ENCODE results near the gene FAM227A.
A peak's percentile ranks its signal among the peaks of the same experiment; 100 is the strongest.

The FAM227A gene

GRCh38 chr22:38656256-38657044 is at the start of gene FAM227A, which contains the start of gene CBY1:
FAM227A (minus strand) TSS chr22:38656392; CDS start chr22:38650168, 6,224 bp downstream.
CBY1 (plus strand) TSS chr22:38656638; CDS start chr22:38668055, 11,417 bp downstream.
- DNase-seq (ENCODE audit: low read depth, low spot score) = peak; percentile 83
- Histone ChIP-seq H3K27ac (ENCODE audit: low read length) (no peak within 1 kb of the TSS), H3K36me3 (ENCODE audit: control insufficient read depth, insufficient read depth, low read length) (no peaks in the 10 kb centered on the region), H3K27me3 (ENCODE audit: control insufficient read depth, insufficient read depth, low read length) (no peaks in the 10 kb centered on the region), H3K9me3 (ENCODE audit: control insufficient read depth, insufficient read depth, low read length) (no peaks in the 10 kb centered on the region), H3K4me1 (ENCODE audit: control insufficient read depth, insufficient read depth, low read length) (no peaks in the 10 kb centered on the region), H3K4me3 (ENCODE audit: low read length) (peak within 1 kb of the TSS; percentile 68)
- WGBS (ENCODE audit: insufficient coverage, insufficient read length) = no CpG with 5 or more reads among the region's 66 CpGs

- Histone ChIP-seq H3K4me1 (ENCODE audit: control insufficient read depth, insufficient read depth, low read length) (peaks cover 2% of the 10 kb centered on the region; the same call in 1 of the 2 replicates), H3K4me3 (ENCODE audit: low read length) (peak within 1 kb of the TSS; percentile 98), H3K36me3 (ENCODE audit: control insufficient read depth, insufficient read depth, low read length) (no peaks in the 10 kb centered on the region), H3K9me3 (ENCODE audit: control insufficient read depth, insufficient read depth, low read length) (no peaks in the 10 kb centered on the region), H3K27ac (ENCODE audit: low read length) (no peak within 1 kb of the TSS), H3K27me3 (ENCODE audit: control insufficient read depth, insufficient read depth, low read length) (no peaks in the 10 kb centered on the region)
- DNase-seq (ENCODE audit: low read depth, low spot score) = peak; percentile 100
- no CpG with 5 or more reads among the region's 55 CpGs for WGBS (ENCODE audit: insufficient coverage, insufficient read length)
Measured at GRCh38 chr22:38705235-38706100, 49.3 kb upstream of the FAM227A start, which contains the start of gene GTPBP1. GTPBP1 (plus strand) TSS chr22:38705944; CDS start chr22:38705956, 12 bp downstream.

- DNase-seq (ENCODE audit: low read depth, low spot score) = no peak
- Histone ChIP-seq H3K9me3 (ENCODE audit: control insufficient read depth, insufficient read depth, low read length) (no peaks in the 10 kb centered on the region), H3K36me3 (ENCODE audit: control insufficient read depth, insufficient read depth, low read length) (no peaks in the 10 kb centered on the region), H3K4me1 (ENCODE audit: control insufficient read depth, insufficient read depth, low read length) (peaks cover 2% of the 10 kb centered on the region; the same call in 1 of the 2 replicates), H3K27ac (ENCODE audit: low read length) (no peak overlapping the region), H3K4me3 (ENCODE audit: low read length) (no peak overlapping the region; the same call in 1 of the 2 replicates), H3K27me3 (ENCODE audit: control insufficient read depth, insufficient read depth, low read length) (no peaks in the 10 kb centered on the region)
- WGBS (ENCODE audit: insufficient coverage, insufficient read length) = no CpG with 5 or more reads among the region's 10 CpGs
Measured at GRCh38 chr22:38704654-38705234, 48.6 kb upstream of the FAM227A start.

- no peaks in the 10 kb centered on the region for H3K9me3 ChIP-seq (ENCODE audit: control insufficient read depth, insufficient read depth, low read length)
- H3K27me3 ChIP-seq (ENCODE audit: control insufficient read depth, insufficient read depth, low read length) = no peaks in the 10 kb centered on the region
- H3K36me3 ChIP-seq (ENCODE audit: control insufficient read depth, insufficient read depth, low read length) = no peaks in the 10 kb centered on the region
- WGBS (ENCODE audit: insufficient coverage, insufficient read length) = no CpG with 5 or more reads among the region's 94 CpGs
- peak within 1 kb of the TSS; percentile 89 for H3K4me3 ChIP-seq (ENCODE audit: low read length)
- DNase-seq (ENCODE audit: low read depth, low spot score) = peak; percentile 91
- H3K27ac ChIP-seq (ENCODE audit: low read length) = no peak within 1 kb of the TSS
- peaks cover 2% of the 10 kb centered on the region; the same call in 1 of the 2 replicates for H3K4me1 ChIP-seq (ENCODE audit: control insufficient read depth, insufficient read depth, low read length)
Measured at GRCh38 chr22:38700789-38701628, 44.8 kb upstream of the FAM227A start, which contains the start of gene JOSD1. JOSD1 (minus strand) TSS chr22:38700943; CDS start chr22:38699987, 956 bp downstream.

GRCh38 chr22:38700270-38700788 is 44.1 kb upstream of the FAM227A start:
- Histone ChIP-seq H3K4me1 (ENCODE audit: control insufficient read depth, insufficient read depth, low read length) (peaks cover 2% of the 10 kb centered on the region; the same call in 1 of the 2 replicates), H3K36me3 (ENCODE audit: control insufficient read depth, insufficient read depth, low read length) (no peaks in the 10 kb centered on the region), H3K27ac (ENCODE audit: low read length) (no peak overlapping the region), H3K9me3 (ENCODE audit: control insufficient read depth, insufficient read depth, low read length) (no peaks in the 10 kb centered on the region), H3K27me3 (ENCODE audit: control insufficient read depth, insufficient read depth, low read length) (no peaks in the 10 kb centered on the region), H3K4me3 (ENCODE audit: low read length) (peak overlapping the region; percentile 89)
- WGBS (ENCODE audit: insufficient coverage, insufficient read length) = no CpG with 5 or more reads among the region's 57 CpGs
- no peak for DNase-seq (ENCODE audit: low read depth, low spot score)

- DNase-seq (ENCODE audit: low read depth, low spot score) = no peak
- Histone ChIP-seq H3K36me3 (ENCODE audit: control insufficient read depth, insufficient read depth, low read length) (no peaks in the 10 kb centered on the region; the same call in 1 of the 2 replicates), H3K4me3 (ENCODE audit: low read length) (peak overlapping the region; percentile 18; the same call in 1 of the 2 replicates), H3K27ac (ENCODE audit: low read length) (no peak overlapping the region), H3K27me3 (ENCODE audit: control insufficient read depth, insufficient read depth, low read length) (no peaks in the 10 kb centered on the region), H3K9me3 (ENCODE audit: control insufficient read depth, insufficient read depth, low read length) (no peaks in the 10 kb centered on the region), H3K4me1 (ENCODE audit: control insufficient read depth, insufficient read depth, low read length) (peaks cover 2% of the 10 kb centered on the region; the same call in 1 of the 2 replicates)
- WGBS (ENCODE audit: insufficient coverage, insufficient read length) = no CpG with 5 or more reads among the region's 6 CpGs
Measured at GRCh38 chr22:38699784-38700183, 43.6 kb upstream of the FAM227A start.

GRCh38 chr22:38699143-38699542 is 43.0 kb upstream of the FAM227A start:
- no CpG with 5 or more reads among the region's 5 CpGs for WGBS (ENCODE audit: insufficient coverage, insufficient read length)
- no peak overlapping the region for H3K4me3 ChIP-seq (ENCODE audit: low read length)
- no peaks in the 10 kb centered on the region for H3K27me3 ChIP-seq (ENCODE audit: control insufficient read depth, insufficient read depth, low read length)
- H3K36me3 ChIP-seq (ENCODE audit: control insufficient read depth, insufficient read depth, low read length) = no peaks in the 10 kb centered on the region; the same call in 1 of the 2 replicates
- no peak overlapping the region for H3K27ac ChIP-seq (ENCODE audit: low read length)
- H3K4me1 ChIP-seq (ENCODE audit: control insufficient read depth, insufficient read depth, low read length) = peaks cover 2% of the 10 kb centered on the region; the same call in 1 of the 2 replicates
- H3K9me3 ChIP-seq (ENCODE audit: control insufficient read depth, insufficient read depth, low read length) = no peaks in the 10 kb centered on the region
- no peak for DNase-seq (ENCODE audit: low read depth, low spot score)

- DNase-seq (ENCODE audit: low read depth, low spot score) = no peak
- Histone ChIP-seq H3K4me1 (ENCODE audit: control insufficient read depth, insufficient read depth, low read length) (peaks cover 2% of the 10 kb centered on the region; the same call in 1 of the 2 replicates), H3K9me3 (ENCODE audit: control insufficient read depth, insufficient read depth, low read length) (no peaks in the 10 kb centered on the region), H3K36me3 (ENCODE audit: control insufficient read depth, insufficient read depth, low read length) (no peaks in the 10 kb centered on the region; the same call in 1 of the 2 replicates), H3K27me3 (ENCODE audit: control insufficient read depth, insufficient read depth, low read length) (no peaks in the 10 kb centered on the region), H3K27ac (ENCODE audit: low read length) (no peak overlapping the region), H3K4me3 (ENCODE audit: low read length) (no peak overlapping the region)
- WGBS (ENCODE audit: insufficient coverage, insufficient read length) = no CpG with 5 or more reads among the region's 13 CpGs
Measured at GRCh38 chr22:38698407-38699094, 42.4 kb upstream of the FAM227A start.
